AG04449 (cell line): ENCODE measurements around the gene ISCU.

Experiments used
- CTCF ChIA-PET: fragments of 350-600 bp; formaldehyde crosslinking; extraction: SDS; loops from one replicate; lab custom pipeline; 2021; ENCODE audit warnings: antibody characterized with exemption; lab: Yijun Ruan, JAX
- POLR2A ChIA-PET: fragments of 400-600, 350-600 bp; formaldehyde crosslinking; extraction: SDS; loops from one replicate; lab custom pipeline; 2020; ENCODE audit warnings: antibody characterized with exemption, inconsistent platforms; lab: Yijun Ruan, JAX
- DNase-seq: peaks from one replicate; pipeline ENCODE4 v3.0.0-alpha.2; 2010; ENCODE audit warnings: low read depth, low spot score
- H3K4me3 ChIP-seq: 2 replicates; pipeline ENCODE4 v1.5.1; 2011; ENCODE audit warnings: low read depth, mild to moderate bottlenecking, control low read depth, low read length
- CTCF ChIP-seq: IDR thresholded peaks from one replicate; pipeline ENCODE4 v1.5.1; 2011; ENCODE audit warnings: mild to moderate bottlenecking, moderate library complexity, low read length, control low read depth, inconsistent platforms; ENCODE audit not compliant: insufficient read depth; ENCODE audit errors: missing control alignments

Gene ISCU

GRCh38 chr12:108538616-108539195 is 23.7 kb upstream of the ISCU start:
- ChIA-PET POLR2A (no interaction called here), CTCF (interaction anchor here (2.6 kb wide), 1 partner anchor 79 kb away, joined by 9 read pairs; no protein-coding TSS in a partner anchor)
- H3K4me3 ChIP-seq: no peak overlapping the region
- DNase-seq: no peak
- no peak for TF ChIP-seq CTCF

- TF ChIP-seq CTCF: no peak
- CTCF ChIA-PET: interaction anchor here (1.8 to 2.3 kb wide), 2 partner anchors 11 to 76 kb away, joined by 5 to 14 read pairs; no protein-coding TSS in a partner anchor
- DNase-seq: no peak
- POLR2A ChIA-PET: no interaction called here
- H3K4me3 ChIP-seq: no peak overlapping the region
These were observed 20.1 kb upstream of the ISCU start for GRCh38 chr12:108542320-108542719.

GRCh38 chr12:108543652-108544051 is 18.7 kb upstream of the ISCU start:
- TF ChIP-seq CTCF: no peak
- H3K4me3 ChIP-seq: no peak overlapping the region
- ChIA-PET POLR2A (no interaction called here), CTCF (interaction anchor here (0.9 to 1.5 kb wide), 2 partner anchors 74 to 260 kb away, joined by 3 to 7 read pairs; no protein-coding TSS in a partner anchor)
- no peak for DNase-seq

GRCh38 chr12:108547686-108548085 is 14.7 kb upstream of the ISCU start:
- ChIA-PET CTCF (no interaction called here), POLR2A (no interaction called here)
- no peak for TF ChIP-seq CTCF
- DNase-seq: no peak
- no peak overlapping the region for H3K4me3 ChIP-seq

- CTCF ChIA-PET: interaction anchor here (1.0 to 2.1 kb wide), 6 partner anchors 9 to 563 kb away, joined by 3 to 13 read pairs (median 4); no protein-coding TSS in a partner anchor
- TF ChIP-seq CTCF: no peak
- no peak overlapping the region for H3K4me3 ChIP-seq
- no peak for DNase-seq
- POLR2A ChIA-PET: no interaction called here
These were observed 13.4 kb upstream of the ISCU start for GRCh38 chr12:108548954-108549521.

GRCh38 chr12:108551535-108551934 is 10.9 kb upstream of the ISCU start:
- H3K4me3 ChIP-seq: no peak overlapping the region
- ChIA-PET CTCF (interaction anchor here (1.4 kb wide), 1 partner anchor 13 kb away, joined by 4 read pairs; no protein-coding TSS in a partner anchor), POLR2A (no interaction called here)
- DNase-seq: peak; percentile 49
- no peak for TF ChIP-seq CTCF
